Activated CD4-positive, alpha-beta T cell treated with anti-CD3 and anti-CD28 coated beads, Interleukin-10, Interleukin-2, amounts not matched to agents 100 ng/mL and 50 ng/mL, durations not matched to agents 16 hours and 8 hours (primary cell): ENCODE results near the gene AJUBA.

Experiments
- DNase-seq: peaks from one replicate; pipeline ENCODE4 v3.0.0-alpha.2; 2020

AJUBA gene

GRCh38 chr14:22929961-22930364 is 52.4 kb downstream of the AJUBA start:
- no peak for DNase-seq

- peak; percentile 100 for DNase-seq
Measured at GRCh38 chr14:22929104-22929960, 53.0 kb downstream of the AJUBA start, which contains the start of gene PRMT5. Gene PRMT5 (minus strand): TSS chr14:22929376. CDS start chr14:22929361, 15 bp downstream.

GRCh38 chr14:22928237-22929103 is 53.9 kb downstream of the AJUBA start:
- DNase-seq: peak; percentile 21

GRCh38 chr14:22926316-22926715 is 56.0 kb downstream of the AJUBA start:
- no peak for DNase-seq

- DNase-seq: no peak
Measured at GRCh38 chr14:22925513-22925912, 56.8 kb downstream of the AJUBA start.

- no peak for DNase-seq
Measured at GRCh38 chr14:22923746-22924145, 58.6 kb downstream of the AJUBA start.

GRCh38 chr14:22922294-22922693 is 60.1 kb downstream of the AJUBA start:
- no peak for DNase-seq
